Activated CD4-positive, alpha-beta T cell treated with anti-CD3 and anti-CD28 coated beads for 36 hours (primary cell): ENCODE data around the gene PWWP2B. TPM values are rescaled to one million over a fixed set of nuclear protein-coding genes. Genes with fewer than 3 reads are reported as not detected.

ENCODE experiments used
- ATAC-seq: fragments of 200-7000 bp; cut with Tn5 transposase; one replicate; pipeline ENCODE4 v1.10.0; 2021; ENCODE audit warnings: mild to moderate bottlenecking, moderate library complexity
- CTCF ChIA-PET: fragments of 350-600 bp; sonication (Branson Sonifier 250); formaldehyde crosslinking; loops from one replicate; lab custom pipeline; 2021; ENCODE audit warnings: antibody characterized with exemption; lab: Charles Lee
- POLR2A ChIA-PET: fragments of 350-600 bp; sonication (Branson Sonifier 250); formaldehyde crosslinking; loops from one replicate; lab custom pipeline; 2021; ENCODE audit warnings: antibody characterized with exemption, inconsistent platforms; lab: Charles Lee
- DNase-seq: peaks from one replicate; pipeline ENCODE4 v3.0.0-alpha.2; 2020
- H3K27ac Mint-ChIP-seq: one replicate; pipeline ENCODE4 v1.8.0; 2021; ENCODE audit warnings: mixed read lengths
- H3K27me3 Mint-ChIP-seq: one replicate; pipeline ENCODE4 v1.8.0; 2021; ENCODE audit warnings: mixed read lengths
- H3K36me3 Mint-ChIP-seq: one replicate; pipeline ENCODE4 v1.8.0; 2021; ENCODE audit warnings: low read depth, mixed read lengths
- H3K4me1 Mint-ChIP-seq: one replicate; pipeline ENCODE4 v1.8.0; 2021; ENCODE audit warnings: mixed read lengths
- H3K4me3 Mint-ChIP-seq: one replicate; pipeline ENCODE4 v1.8.0; 2021; ENCODE audit warnings: mild to moderate bottlenecking, moderate library complexity, mixed read lengths
- H3K9me3 Mint-ChIP-seq: one replicate; pipeline ENCODE4 v1.8.0; 2021; ENCODE audit warnings: low read depth, mixed read lengths
- intact Hi-C, 2 experiments: fragments of 100-400 bp; cut with DNase I in 1 of 2; cut with micrococcal nuclease in 1 of 2; formaldehyde crosslinking; loops; one replicate each; pipeline versions ENCODE4 v1.14.2 to v1.15.1; 2022 to 2024; cut with DNase I, micrococcal nuclease
- total RNA-seq, 2 experiments: library from RNA; stranded (reverse); gene quantifications; one replicate each; pipeline ENCODE4 v1.2.3, GENCODE V29; 2021

The PWWP2B gene
- total RNA-seq, 2 experiments from 2014 or later: 2.4 to 2.9 TPM

DNA sequence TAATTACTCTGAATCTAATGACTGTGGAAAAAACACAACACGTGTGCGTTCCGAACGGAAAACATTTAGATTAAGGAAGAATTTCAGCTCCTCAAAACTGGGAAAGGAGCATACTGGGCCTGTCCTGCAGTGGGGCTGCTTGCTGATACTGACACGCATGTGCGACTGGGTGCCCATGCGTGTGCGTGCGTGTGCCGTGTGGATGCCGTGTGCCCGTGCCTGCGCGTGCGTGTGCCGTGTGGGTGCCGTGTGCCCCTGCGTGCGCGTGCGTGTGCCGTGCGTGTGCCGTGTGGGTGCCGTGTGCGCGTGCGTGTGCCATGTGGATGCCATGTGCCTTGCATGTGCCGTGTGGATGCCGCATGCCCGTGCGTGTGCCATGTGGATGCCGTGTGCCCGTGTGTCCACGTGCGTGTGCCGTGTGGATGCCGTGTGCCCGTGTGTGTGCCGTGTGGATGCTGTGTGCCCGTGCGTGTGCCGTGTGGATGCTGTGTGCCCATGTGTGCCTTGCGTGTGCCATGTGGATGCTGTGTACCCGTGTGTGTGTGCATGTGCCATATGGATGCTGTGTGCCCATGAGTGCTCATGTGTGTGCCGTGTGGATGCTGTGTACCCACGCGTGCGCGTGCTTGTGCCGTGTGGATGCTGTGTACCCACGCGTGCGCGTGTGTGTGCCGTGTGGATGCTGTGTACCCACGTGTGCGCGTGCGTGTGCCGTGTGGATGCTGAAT, 28.2 kb downstream of the PWWP2B start:
- Mint-ChIP-seq H3K9me3 (no peaks in the 10 kb centered on the region), H3K4me3 (no peak overlapping the region), H3K27ac (no peak overlapping the region), H3K27me3 (no peaks in the 10 kb centered on the region), H3K36me3 (no peaks in the 10 kb centered on the region), H3K4me1 (peaks cover 21% of the 10 kb centered on the region)
- intact Hi-C loops: no loop called here
- DNase-seq: no peak
- POLR2A ChIA-PET: no interaction called here
- ATAC-seq: no peak
- CTCF ChIA-PET: no interaction called here

DNA sequence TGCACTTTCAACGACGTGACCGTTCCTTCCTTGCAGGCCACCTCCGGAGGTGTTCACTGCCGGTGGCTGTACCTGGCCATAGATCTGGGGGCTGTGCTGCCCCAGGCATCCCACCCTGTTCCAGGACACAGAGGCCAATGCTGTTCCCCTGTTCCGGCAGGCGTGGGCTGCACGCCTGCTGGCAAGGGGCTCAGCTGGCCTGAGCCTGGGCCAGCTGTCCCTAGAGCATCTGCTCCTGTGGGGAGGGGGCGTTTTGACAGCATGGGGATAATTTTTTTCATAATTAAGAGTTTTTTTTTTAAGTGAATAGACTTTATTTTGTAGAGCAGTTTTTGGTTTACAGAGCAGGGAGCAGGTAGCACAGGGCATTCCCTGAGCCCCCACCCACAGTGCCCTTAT, 28.8 kb downstream of the PWWP2B start:
- ChIA-PET CTCF (no interaction called here), POLR2A (no interaction called here)
- no peaks in the 10 kb centered on the region for H3K36me3 Mint-ChIP-seq
- no peak overlapping the region for H3K4me3 Mint-ChIP-seq
- ATAC-seq (no peak), DNase-seq (no peak)
- no peak overlapping the region for H3K27ac Mint-ChIP-seq
- no peaks in the 10 kb centered on the region for H3K27me3 Mint-ChIP-seq
- H3K4me1 Mint-ChIP-seq: peaks cover 21% of the 10 kb centered on the region
- intact Hi-C loops: no loop called here
- H3K9me3 Mint-ChIP-seq: no peaks in the 10 kb centered on the region

DNA sequence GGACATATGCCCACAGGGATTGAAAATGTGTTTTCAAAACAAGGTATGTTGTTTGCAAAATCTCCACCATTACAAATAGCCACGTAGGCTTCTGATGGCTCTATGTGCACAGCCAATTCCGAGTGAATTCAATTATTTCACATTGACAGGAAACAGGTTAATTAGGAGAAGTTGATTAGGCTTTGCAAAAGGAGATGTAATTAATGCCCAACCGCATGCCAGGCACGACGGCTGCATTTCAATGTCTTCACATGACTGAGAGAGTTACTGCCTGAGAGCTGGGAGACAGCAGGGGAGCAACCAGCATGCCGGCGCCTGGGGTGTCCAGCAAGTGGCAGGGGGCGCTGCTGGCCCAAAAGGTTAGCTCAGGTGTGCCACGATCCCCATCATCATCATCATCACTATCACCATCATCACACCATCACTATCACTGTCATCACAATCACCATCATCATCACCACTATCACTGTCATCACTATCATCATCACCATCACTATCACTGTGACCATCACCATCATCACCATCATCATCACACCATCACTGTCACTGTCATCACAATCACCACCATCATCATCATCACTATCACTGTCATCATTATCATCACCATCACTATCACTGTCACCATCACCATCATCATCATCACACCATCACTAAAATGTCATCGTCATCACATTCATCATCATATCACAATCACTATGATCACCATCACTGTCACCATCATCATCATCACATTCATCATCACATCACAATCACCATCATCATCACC, 30.2 kb downstream of the PWWP2B start:
- intact Hi-C loops: no loop called here
- POLR2A ChIA-PET: no interaction called here
- ATAC-seq: no peak
- Mint-ChIP-seq H3K27me3 (no peaks in the 10 kb centered on the region), H3K27ac (no peak overlapping the region), H3K4me1 (peaks cover 10% of the 10 kb centered on the region), H3K9me3 (no peaks in the 10 kb centered on the region), H3K4me3 (no peak overlapping the region), H3K36me3 (no peaks in the 10 kb centered on the region)
- no peak for DNase-seq
- CTCF ChIA-PET: interaction anchor here (0.6 kb wide), 1 partner anchor 16 kb away, joined by 3 read pairs; no protein-coding TSS in a partner anchor

DNA sequence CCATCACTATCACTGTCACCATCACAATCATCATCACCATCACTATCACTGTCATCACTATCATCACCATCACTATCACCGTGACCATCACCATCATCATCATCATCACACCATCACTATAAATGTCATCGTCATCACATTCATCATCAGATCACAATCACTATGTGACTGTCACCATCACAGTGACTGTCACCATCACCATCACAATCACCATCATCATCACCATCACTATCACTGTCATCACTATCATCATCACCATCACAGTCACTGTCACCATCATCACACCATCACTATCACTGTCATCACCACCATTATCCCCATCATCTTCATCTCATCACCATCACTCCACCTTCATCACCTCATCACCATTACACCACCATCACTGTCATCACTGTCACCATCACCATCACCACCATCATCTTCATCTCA, 31.0 kb downstream of the PWWP2B start:
- Mint-ChIP-seq H3K36me3 (no peaks in the 10 kb centered on the region), H3K27ac (no peak overlapping the region), H3K4me1 (peaks cover 6% of the 10 kb centered on the region), H3K27me3 (no peaks in the 10 kb centered on the region), H3K4me3 (no peak overlapping the region), H3K9me3 (no peaks in the 10 kb centered on the region)
- ChIA-PET POLR2A (no interaction called here), CTCF (no interaction called here)
- no peak for DNase-seq
- peak; percentile 32 for ATAC-seq
- intact Hi-C loops: no loop called here

DNA sequence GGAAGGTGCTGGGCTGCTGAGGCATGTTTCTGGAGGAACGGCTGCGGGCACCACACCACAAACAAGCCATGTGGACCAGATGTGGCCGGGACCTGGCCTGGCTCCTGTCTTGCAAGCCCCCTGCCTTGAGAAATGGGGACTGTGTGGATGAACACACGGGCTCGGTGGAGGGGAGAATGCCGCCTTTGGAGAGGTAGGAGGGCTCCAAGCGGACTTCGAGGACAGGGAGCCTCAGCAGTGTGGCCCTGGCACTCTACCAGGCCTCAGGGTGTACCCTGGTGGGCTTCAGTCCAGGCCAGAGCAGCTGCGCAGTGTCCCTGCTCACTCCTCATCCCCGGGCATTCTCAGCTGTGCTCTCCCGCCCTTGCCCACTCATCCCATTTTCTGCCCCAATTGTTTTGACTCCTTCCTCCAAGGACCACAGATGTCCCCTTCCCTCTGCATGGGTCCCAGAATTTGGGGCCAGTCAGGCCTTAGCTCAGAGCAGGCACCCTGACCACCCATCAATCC, 31.5 kb downstream of the PWWP2B start:
- Mint-ChIP-seq H3K27ac (no peak overlapping the region), H3K9me3 (no peaks in the 10 kb centered on the region), H3K36me3 (no peaks in the 10 kb centered on the region), H3K4me1 (no peaks in the 10 kb centered on the region), H3K27me3 (no peaks in the 10 kb centered on the region), H3K4me3 (no peak overlapping the region)
- DNase-seq (no peak), ATAC-seq (no peak)
- intact Hi-C loops: no loop called here
- POLR2A ChIA-PET: no interaction called here
- CTCF ChIA-PET: no interaction called here

DNA sequence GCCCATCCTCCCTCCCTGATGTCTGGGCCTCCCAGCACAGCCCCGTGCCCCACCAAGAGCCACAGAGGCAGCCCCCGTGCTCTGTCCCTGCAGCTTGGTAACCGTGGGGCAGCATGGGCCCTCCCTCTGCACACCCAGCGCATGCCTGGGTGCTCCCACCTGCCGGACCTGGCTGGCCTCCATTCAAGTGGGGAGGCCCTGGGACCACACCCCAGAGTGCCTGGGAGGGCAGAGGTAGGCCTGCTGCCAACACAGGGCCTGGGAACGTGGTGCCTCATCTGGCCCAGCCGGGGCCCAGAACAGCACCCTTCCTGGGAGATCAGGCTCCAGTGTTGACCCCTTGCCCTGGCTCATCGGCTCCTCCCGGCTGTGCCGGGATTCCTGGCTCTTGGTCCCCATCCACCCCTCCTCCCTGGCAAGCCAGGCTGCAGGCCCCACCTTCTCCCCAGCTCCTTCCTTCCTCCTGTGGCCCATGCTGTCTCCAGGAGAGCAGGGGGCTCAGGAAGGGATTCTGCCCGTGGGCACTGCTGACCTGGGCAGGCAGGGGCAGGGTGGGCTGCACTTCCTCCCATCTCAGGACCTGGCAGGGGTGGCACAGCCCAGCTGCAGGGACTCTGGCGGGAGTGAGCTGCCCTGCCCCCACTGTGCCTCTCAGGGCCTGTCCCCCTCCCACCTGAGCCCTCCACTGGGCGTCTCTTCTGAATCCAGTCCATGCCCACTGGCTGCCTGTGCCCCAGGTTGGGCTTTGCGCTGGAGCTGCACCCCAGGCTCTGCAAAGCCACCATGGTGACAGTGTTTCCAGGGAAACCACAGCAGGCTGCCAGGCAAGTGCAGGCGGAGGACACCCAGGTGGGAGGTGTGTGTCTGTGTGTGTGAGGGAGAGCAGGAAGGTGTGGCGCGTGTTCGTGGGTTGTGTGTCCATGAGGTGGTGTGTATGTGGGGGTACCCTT, 32.6 kb downstream of the PWWP2B start:
- peaks cover 4% of the 10 kb centered on the region for H3K4me1 Mint-ChIP-seq
- CTCF ChIA-PET: no interaction called here
- H3K27ac Mint-ChIP-seq: peak overlapping the region; percentile 18
- no peaks in the 10 kb centered on the region for H3K36me3 Mint-ChIP-seq
- POLR2A ChIA-PET: interaction anchor here (0.6 kb wide), 1 partner anchor 67 kb away, joined by 3 read pairs; no protein-coding TSS in a partner anchor
- H3K4me3 Mint-ChIP-seq: no peak overlapping the region
- intact Hi-C loops: no loop called here
- DNase-seq: no peak
- no peak for ATAC-seq
- no peaks in the 10 kb centered on the region for H3K9me3 Mint-ChIP-seq
- H3K27me3 Mint-ChIP-seq: no peaks in the 10 kb centered on the region

DNA sequence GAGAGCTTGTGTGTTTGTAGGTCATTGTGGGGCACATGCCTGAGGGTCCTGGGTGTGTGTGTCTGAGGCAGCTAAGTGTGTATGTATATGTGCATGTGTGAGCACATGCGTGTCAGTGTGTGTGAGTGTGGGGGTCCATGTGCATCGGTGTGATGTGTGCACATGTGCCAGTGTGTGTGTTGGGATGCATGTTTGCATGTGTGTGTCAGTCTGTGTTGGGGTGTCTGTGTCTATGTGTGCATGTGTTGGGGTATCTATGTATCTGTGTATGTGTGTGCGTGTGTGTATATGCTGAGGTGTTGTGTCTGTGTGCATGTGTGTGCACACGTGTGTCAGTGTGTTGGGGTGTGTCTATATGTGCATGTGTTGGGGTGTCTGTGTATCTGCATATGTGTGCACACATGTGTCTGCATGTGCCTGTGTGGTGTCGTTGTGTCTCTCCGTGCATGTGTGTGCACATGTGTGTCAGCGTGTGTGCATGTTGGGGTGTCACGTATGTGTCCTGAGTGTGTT, 33.3 kb downstream of the PWWP2B start:
- no peaks in the 10 kb centered on the region for H3K36me3 Mint-ChIP-seq
- ATAC-seq (no peak), DNase-seq (no peak)
- peaks cover 4% of the 10 kb centered on the region for H3K4me1 Mint-ChIP-seq
- POLR2A ChIA-PET: no interaction called here
- no peaks in the 10 kb centered on the region for H3K27me3 Mint-ChIP-seq
- H3K27ac Mint-ChIP-seq: no peak overlapping the region
- no peaks in the 10 kb centered on the region for H3K9me3 Mint-ChIP-seq
- CTCF ChIA-PET: no interaction called here
- intact Hi-C loops: no loop called here
- H3K4me3 Mint-ChIP-seq: no peak overlapping the region

DNA sequence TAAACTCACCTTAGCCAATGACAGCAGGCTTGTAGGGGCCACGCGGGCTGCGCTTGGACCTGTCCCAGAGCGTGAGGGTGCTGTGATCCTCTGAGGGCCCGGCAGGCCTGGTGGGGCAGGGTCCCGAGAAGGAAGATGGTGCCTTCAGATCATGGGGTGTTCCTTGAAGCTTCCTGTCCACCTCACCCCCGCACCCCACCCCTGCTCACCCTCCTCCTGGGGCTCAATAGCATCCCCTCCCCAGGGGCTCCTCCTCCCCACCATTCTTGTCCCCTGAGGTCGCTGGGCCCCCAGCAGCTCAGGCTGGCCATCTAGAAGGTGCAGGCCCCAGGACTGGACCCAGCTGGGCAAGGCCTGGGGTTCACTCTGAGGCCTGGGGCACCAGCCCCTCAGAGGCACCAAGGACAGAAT, 33.9 kb downstream of the PWWP2B start:
- no peak overlapping the region for H3K4me3 Mint-ChIP-seq
- no peaks in the 10 kb centered on the region for H3K27me3 Mint-ChIP-seq
- no peak overlapping the region for H3K27ac Mint-ChIP-seq
- DNase-seq (no peak), ATAC-seq (no peak)
- H3K36me3 Mint-ChIP-seq: no peaks in the 10 kb centered on the region
- H3K4me1 Mint-ChIP-seq: peaks cover 4% of the 10 kb centered on the region
- intact Hi-C loops: no loop called here
- H3K9me3 Mint-ChIP-seq: no peaks in the 10 kb centered on the region
- CTCF ChIA-PET: no interaction called here
- POLR2A ChIA-PET: no interaction called here

DNA sequence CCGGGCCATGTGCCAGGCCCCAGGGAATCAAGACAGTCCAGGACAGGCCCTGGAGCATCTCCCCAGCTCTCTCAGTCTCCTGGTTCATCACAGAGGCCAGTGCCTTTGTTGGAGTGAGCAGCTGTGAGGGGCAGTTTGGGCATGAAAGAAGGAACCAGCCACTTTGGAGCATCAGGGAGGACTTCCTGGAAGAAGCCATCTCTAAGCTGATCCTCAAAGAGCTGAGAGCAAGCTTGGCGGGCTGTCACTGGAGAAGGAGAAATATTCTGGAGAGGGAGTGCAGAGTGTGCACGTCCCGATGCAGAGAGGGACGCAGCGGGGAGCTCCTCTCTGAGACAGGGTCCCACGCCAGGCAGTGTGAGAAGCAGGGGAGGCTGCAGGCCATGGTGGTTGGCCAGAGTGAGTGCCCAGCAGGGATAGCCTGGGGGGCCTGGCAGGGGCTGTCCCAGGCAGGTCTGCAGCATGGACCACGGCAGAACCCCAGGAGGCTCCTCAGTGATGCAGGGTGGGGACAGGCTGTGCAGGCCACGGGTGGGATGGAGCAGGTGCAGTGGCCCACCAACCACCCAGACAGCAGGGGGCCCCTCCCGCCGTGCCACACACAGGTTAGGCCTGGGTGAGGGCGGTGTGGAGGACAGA, 34.7 kb downstream of the PWWP2B start:
- H3K4me1 Mint-ChIP-seq: peaks cover 4% of the 10 kb centered on the region
- no peaks in the 10 kb centered on the region for H3K36me3 Mint-ChIP-seq
- POLR2A ChIA-PET: no interaction called here
- DNase-seq (no peak), ATAC-seq (no peak)
- no peak overlapping the region for H3K27ac Mint-ChIP-seq
- intact Hi-C loops: no loop called here
- H3K27me3 Mint-ChIP-seq: no peaks in the 10 kb centered on the region
- CTCF ChIA-PET: no interaction called here
- H3K4me3 Mint-ChIP-seq: no peak overlapping the region
- no peaks in the 10 kb centered on the region for H3K9me3 Mint-ChIP-seq

DNA sequence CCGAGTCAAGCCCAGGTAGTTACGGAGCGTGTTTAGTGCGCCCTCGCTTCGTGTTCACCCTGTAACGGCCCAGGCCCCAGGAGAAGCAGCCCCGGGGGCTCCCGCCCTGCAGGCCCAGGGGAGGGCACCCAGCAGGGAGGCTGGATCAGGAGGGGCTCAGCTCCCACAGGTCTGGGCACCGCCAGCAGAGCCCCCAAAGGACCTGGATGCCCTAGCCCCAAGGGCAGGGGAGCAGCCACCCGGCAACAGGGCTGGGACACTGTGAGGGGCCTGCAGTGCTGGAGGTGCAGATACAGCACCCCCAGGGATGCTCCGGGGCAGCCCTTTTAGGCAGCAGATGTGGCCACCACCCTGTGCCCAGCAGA, 35.2 kb downstream of the PWWP2B start:
- Mint-ChIP-seq H3K4me3 (no peak overlapping the region), H3K36me3 (no peaks in the 10 kb centered on the region), H3K27me3 (no peaks in the 10 kb centered on the region), H3K9me3 (no peaks in the 10 kb centered on the region), H3K4me1 (peaks cover 4% of the 10 kb centered on the region), H3K27ac (no peak overlapping the region)
- ATAC-seq (no peak), DNase-seq (no peak)
- ChIA-PET CTCF (no interaction called here), POLR2A (no interaction called here)
- intact Hi-C loops: no loop called here
